Measurements from ENCODE around the gene SH3TC1. TPM values are rescaled to one million over a fixed set of nuclear protein-coding genes. Genes with fewer than 3 reads are reported as not detected.
A peak's percentile ranks its signal among the peaks of the same experiment; 100 is the strongest.

The SH3TC1 gene
- polyA plus RNA-seq (2013, experiment 1 of 2), result 0.17 TPM
- 0.13 TPM for polyA plus RNA-seq (2013, experiment 2 of 2)

- Histone ChIP-seq H3K27me3 (ENCODE audit: insufficient read depth, low read length, poor library complexity) (no peaks in the 10 kb centered on the region), H3K4ac (ENCODE audit: low read depth, low read length) (no peak within 1 kb of the TSS), H3K4me1 (ENCODE audit: control insufficient read depth, low read depth, low read length) (no peaks in the 10 kb centered on the region), H4K5ac (ENCODE audit: low read length) (no peak within 1 kb of the TSS), H2BK5ac (ENCODE audit: low read length) (no peak within 1 kb of the TSS), H3K4me2 (ENCODE audit: low read length) (no peak within 1 kb of the TSS), H3K23ac (ENCODE audit: low read length) (no peak within 1 kb of the TSS), H3K36me3 (ENCODE audit: control insufficient read depth, insufficient read depth, low read length) (no peaks in the 10 kb centered on the region), H3K4me3 (ENCODE audit: low read length) (no peak within 1 kb of the TSS), H3K27ac (ENCODE audit: low read depth, low read length) (no peak within 1 kb of the TSS), H4K8ac (ENCODE audit: low read depth, low read length) (no peak within 1 kb of the TSS), H3K18ac (ENCODE audit: low read length) (no peak within 1 kb of the TSS), H3K79me1 (ENCODE audit: low read length) (no peaks in the 10 kb centered on the region), H3K56ac (ENCODE audit: low read length) (peak within 1 kb of the TSS; percentile 42), H2BK15ac (replicated peaks; ENCODE audit: low read depth) (no peak within 1 kb of the TSS), H2AK5ac (ENCODE audit: low read length) (no peak within 1 kb of the TSS), H3K79me2 (ENCODE audit: control insufficient read depth, insufficient read depth, low read length) (no peaks in the 10 kb centered on the region), H3K9ac (ENCODE audit: low read length) (no peak within 1 kb of the TSS), H2BK120ac (ENCODE audit: low read depth, low read length) (no peak within 1 kb of the TSS)
- no peak for DNase-seq
- no CpG with 5 or more reads among the region's 32 CpGs for WGBS (ENCODE audit: extremely low coverage, insufficient coverage, low lambda C conversion rate)
Observed at GRCh38 chr4:8198906-8199593, at the start of gene SH3TC1. TSS of gene SH3TC1 (plus strand) at chr4:8199290. CDS start at chr4:8205195, 5,905 bp downstream.

DNA sequence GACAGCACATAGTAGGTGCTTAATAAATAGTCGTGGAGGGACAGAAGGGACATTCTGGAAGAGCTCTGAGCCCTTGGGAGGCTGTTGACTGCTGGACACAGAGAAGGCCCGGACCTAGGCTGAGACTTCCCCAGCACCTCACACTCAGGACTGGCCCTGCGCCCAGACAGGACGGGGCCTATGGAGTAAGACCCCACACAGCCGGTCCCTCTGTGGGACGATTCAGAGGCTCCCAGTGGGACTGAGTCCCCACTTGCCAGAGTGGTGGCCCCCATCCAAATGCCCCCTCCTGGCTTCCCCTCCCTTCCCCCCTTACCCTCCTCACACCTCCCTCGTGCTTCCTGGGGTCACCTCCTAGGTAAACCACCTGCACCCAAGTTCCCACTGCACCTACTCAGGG is 49.4 kb upstream of the SH3TC1 start:
- no peak overlapping the region for H2AK5ac ChIP-seq (ENCODE audit: low read length)
- no peak overlapping the region for H3K56ac ChIP-seq (ENCODE audit: low read length)
- H3K4me3 ChIP-seq (ENCODE audit: low read length), result no peak overlapping the region
- no peak overlapping the region for H3K27ac ChIP-seq (ENCODE audit: low read depth, low read length)
- no peak overlapping the region for H2BK5ac ChIP-seq (ENCODE audit: low read length)
- H2BK120ac ChIP-seq (ENCODE audit: low read depth, low read length), result no peak overlapping the region
- H3K4me2 ChIP-seq (ENCODE audit: low read length), result no peak overlapping the region
- no peak overlapping the region for H2BK15ac ChIP-seq (replicated peaks; ENCODE audit: low read depth)
- no peaks in the 10 kb centered on the region for H3K36me3 ChIP-seq (ENCODE audit: control insufficient read depth, insufficient read depth, low read length)
- H4K8ac ChIP-seq (ENCODE audit: low read depth, low read length), result no peak overlapping the region
- H3K23ac ChIP-seq (ENCODE audit: low read length), result no peak overlapping the region
- H3K9ac ChIP-seq (ENCODE audit: low read length), result no peak overlapping the region
- H3K27me3 ChIP-seq (ENCODE audit: insufficient read depth, low read length, poor library complexity), result no peaks in the 10 kb centered on the region
- H3K4me1 ChIP-seq (ENCODE audit: control insufficient read depth, low read depth, low read length), result no peaks in the 10 kb centered on the region
- no peak overlapping the region for H3K4ac ChIP-seq (ENCODE audit: low read depth, low read length)
- H4K5ac ChIP-seq (ENCODE audit: low read length), result no peak overlapping the region
- no peak overlapping the region for H3K18ac ChIP-seq (ENCODE audit: low read length)
- H3K79me1 ChIP-seq (ENCODE audit: low read length), result no peaks in the 10 kb centered on the region
- no peak for DNase-seq
- WGBS (ENCODE audit: extremely low coverage, insufficient coverage, low lambda C conversion rate), result no CpG with 5 or more reads among the region's 7 CpGs
- no peaks in the 10 kb centered on the region for H3K79me2 ChIP-seq (ENCODE audit: control insufficient read depth, insufficient read depth, low read length)

GRCh38 chr4:8150152-8151090 is 48.7 kb upstream of the SH3TC1 start:
- Histone ChIP-seq H3K4me3 (ENCODE audit: low read length) (no peak overlapping the region), H2BK5ac (ENCODE audit: low read length) (no peak overlapping the region), H2BK15ac (replicated peaks; ENCODE audit: low read depth) (no peak overlapping the region), H3K4me1 (ENCODE audit: control insufficient read depth, low read depth, low read length) (no peaks in the 10 kb centered on the region), H4K5ac (ENCODE audit: low read length) (no peak overlapping the region), H3K79me1 (ENCODE audit: low read length) (no peaks in the 10 kb centered on the region), H3K4ac (ENCODE audit: low read depth, low read length) (no peak overlapping the region), H2AK5ac (ENCODE audit: low read length) (no peak overlapping the region), H3K23ac (ENCODE audit: low read length) (no peak overlapping the region), H3K56ac (ENCODE audit: low read length) (no peak overlapping the region), H2BK120ac (ENCODE audit: low read depth, low read length) (no peak overlapping the region), H4K8ac (ENCODE audit: low read depth, low read length) (no peak overlapping the region), H3K4me2 (ENCODE audit: low read length) (no peak overlapping the region), H3K27me3 (ENCODE audit: insufficient read depth, low read length, poor library complexity) (no peaks in the 10 kb centered on the region), H3K79me2 (ENCODE audit: control insufficient read depth, insufficient read depth, low read length) (no peaks in the 10 kb centered on the region), H3K27ac (ENCODE audit: low read depth, low read length) (no peak overlapping the region), H3K36me3 (ENCODE audit: control insufficient read depth, insufficient read depth, low read length) (no peaks in the 10 kb centered on the region), H3K9ac (ENCODE audit: low read length) (no peak overlapping the region), H3K18ac (ENCODE audit: low read length) (no peak overlapping the region)
- no peak for DNase-seq
- no CpG with 5 or more reads among the region's 29 CpGs for WGBS (ENCODE audit: extremely low coverage, insufficient coverage, low lambda C conversion rate)

DNA sequence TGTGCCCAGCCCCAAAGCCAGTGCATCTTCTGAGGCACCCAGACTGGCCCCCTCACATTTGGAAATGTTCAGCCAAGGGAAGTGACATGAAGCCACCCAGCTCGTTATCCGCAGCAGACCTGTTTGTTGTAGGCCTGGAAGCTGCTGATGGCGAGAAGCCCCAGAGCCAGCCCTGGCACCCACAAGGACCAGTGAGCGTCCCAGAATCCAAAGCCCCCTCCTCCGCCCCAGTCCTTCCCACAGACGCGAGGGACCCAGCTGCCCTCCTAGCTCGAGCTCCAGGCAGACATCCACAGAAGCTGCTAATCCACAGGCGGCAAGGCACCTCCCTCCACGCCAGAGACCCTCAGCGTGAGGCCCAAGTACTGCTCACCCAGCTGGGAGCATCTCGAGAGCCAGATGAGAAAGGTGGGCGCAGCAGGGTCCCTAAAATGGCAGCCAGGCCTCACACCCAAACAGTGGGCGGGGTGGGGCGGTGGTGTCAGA is 47.9 kb upstream of the SH3TC1 start:
- H2AK5ac ChIP-seq (ENCODE audit: low read length), result no peak overlapping the region
- H3K4me1 ChIP-seq (ENCODE audit: control insufficient read depth, low read depth, low read length), result no peaks in the 10 kb centered on the region
- no peak for DNase-seq
- no peaks in the 10 kb centered on the region for H3K27me3 ChIP-seq (ENCODE audit: insufficient read depth, low read length, poor library complexity)
- no peak overlapping the region for H3K4me3 ChIP-seq (ENCODE audit: low read length)
- no peak overlapping the region for H2BK120ac ChIP-seq (ENCODE audit: low read depth, low read length)
- H3K27ac ChIP-seq (ENCODE audit: low read depth, low read length), result no peak overlapping the region
- no peak overlapping the region for H3K9ac ChIP-seq (ENCODE audit: low read length)
- H3K4ac ChIP-seq (ENCODE audit: low read depth, low read length), result no peak overlapping the region
- no peaks in the 10 kb centered on the region for H3K79me1 ChIP-seq (ENCODE audit: low read length)
- H4K8ac ChIP-seq (ENCODE audit: low read depth, low read length), result no peak overlapping the region
- no peak overlapping the region for H4K5ac ChIP-seq (ENCODE audit: low read length)
- no peak overlapping the region for H3K4me2 ChIP-seq (ENCODE audit: low read length)
- no peak overlapping the region for H3K23ac ChIP-seq (ENCODE audit: low read length)
- no peak overlapping the region for H3K18ac ChIP-seq (ENCODE audit: low read length)
- no CpG with 5 or more reads among the region's 15 CpGs for WGBS (ENCODE audit: extremely low coverage, insufficient coverage, low lambda C conversion rate)
- H2BK15ac ChIP-seq (replicated peaks; ENCODE audit: low read depth), result no peak overlapping the region
- H3K79me2 ChIP-seq (ENCODE audit: control insufficient read depth, insufficient read depth, low read length), result no peaks in the 10 kb centered on the region
- H2BK5ac ChIP-seq (ENCODE audit: low read length), result no peak overlapping the region
- H3K56ac ChIP-seq (ENCODE audit: low read length), result no peak overlapping the region
- no peaks in the 10 kb centered on the region for H3K36me3 ChIP-seq (ENCODE audit: control insufficient read depth, insufficient read depth, low read length)

GRCh38 chr4:8152090-8152864 is 46.8 kb upstream of the SH3TC1 start:
- DNase-seq, result no peak
- H3K4ac ChIP-seq (ENCODE audit: low read depth, low read length), result no peak overlapping the region
- no peaks in the 10 kb centered on the region for H3K79me1 ChIP-seq (ENCODE audit: low read length)
- H2BK5ac ChIP-seq (ENCODE audit: low read length), result no peak overlapping the region
- H3K56ac ChIP-seq (ENCODE audit: low read length), result no peak overlapping the region
- no peak overlapping the region for H2AK5ac ChIP-seq (ENCODE audit: low read length)
- H3K27ac ChIP-seq (ENCODE audit: low read depth, low read length), result no peak overlapping the region
- WGBS (ENCODE audit: extremely low coverage, insufficient coverage, low lambda C conversion rate), result no CpG with 5 or more reads among the region's 39 CpGs
- H3K4me3 ChIP-seq (ENCODE audit: low read length), result no peak overlapping the region
- no peak overlapping the region for H3K18ac ChIP-seq (ENCODE audit: low read length)
- no peaks in the 10 kb centered on the region for H3K4me1 ChIP-seq (ENCODE audit: control insufficient read depth, low read depth, low read length)
- H2BK15ac ChIP-seq (replicated peaks; ENCODE audit: low read depth), result no peak overlapping the region
- H3K4me2 ChIP-seq (ENCODE audit: low read length), result no peak overlapping the region
- no peak overlapping the region for H4K8ac ChIP-seq (ENCODE audit: low read depth, low read length)
- H4K5ac ChIP-seq (ENCODE audit: low read length), result no peak overlapping the region
- H3K27me3 ChIP-seq (ENCODE audit: insufficient read depth, low read length, poor library complexity), result no peaks in the 10 kb centered on the region
- H3K9ac ChIP-seq (ENCODE audit: low read length), result no peak overlapping the region
- H3K23ac ChIP-seq (ENCODE audit: low read length), result no peak overlapping the region
- no peaks in the 10 kb centered on the region for H3K79me2 ChIP-seq (ENCODE audit: control insufficient read depth, insufficient read depth, low read length)
- H3K36me3 ChIP-seq (ENCODE audit: control insufficient read depth, insufficient read depth, low read length), result no peaks in the 10 kb centered on the region
- no peak overlapping the region for H2BK120ac ChIP-seq (ENCODE audit: low read depth, low read length)
